ENCODE measurements around the gene DEF6. TPM values are rescaled to one million over a fixed set of nuclear protein-coding genes. Genes with fewer than 3 reads are reported as not detected.

Gene DEF6
- polyA plus RNA-seq, 1 experiment = 4.1 TPM

DNA sequence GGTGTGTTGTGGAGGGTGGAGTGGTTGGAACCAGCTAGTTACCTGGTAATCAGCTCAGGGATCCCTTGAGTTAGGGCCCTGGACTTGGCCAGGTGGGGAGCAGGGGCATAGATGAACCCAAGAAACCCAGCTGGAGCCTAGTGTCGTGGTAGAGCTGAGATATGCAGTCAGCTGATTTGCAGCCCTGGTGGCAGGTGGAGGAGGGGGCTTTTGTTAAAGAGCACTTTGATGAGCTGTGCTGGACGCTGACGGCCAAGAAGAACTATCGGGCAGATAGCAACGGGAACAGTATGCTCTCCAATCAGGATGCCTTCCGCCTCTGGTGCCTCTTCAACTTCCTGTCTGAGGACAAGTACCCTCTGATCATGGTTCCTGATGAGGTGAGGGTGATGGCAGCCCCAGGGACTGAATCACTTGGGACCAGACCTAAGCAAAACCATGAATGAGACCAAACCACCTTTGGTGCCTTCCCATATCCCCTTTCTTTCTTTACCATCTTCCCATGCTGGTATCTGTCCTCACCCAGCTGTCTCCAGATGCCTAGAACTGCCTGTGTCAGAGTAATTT is 12.7 kb downstream of the DEF6 start:
- ChIA-PET CTCF (interaction anchor here (0.5 to 2.2 kb wide), 3 partner anchors 12 to 109 kb away, joined by 3 to 6 read pairs (median 4); partner anchors contain the start of gene DEF6), POLR2A (no interaction called here)
- no peak for DNase-seq (ENCODE audit: low read depth)
- H3K36me3 ChIP-seq (ENCODE audit: control insufficient read depth, insufficient read depth, low read length) = no peaks in the 10 kb centered on the region
- TF ChIP-seq, protein P1, sequence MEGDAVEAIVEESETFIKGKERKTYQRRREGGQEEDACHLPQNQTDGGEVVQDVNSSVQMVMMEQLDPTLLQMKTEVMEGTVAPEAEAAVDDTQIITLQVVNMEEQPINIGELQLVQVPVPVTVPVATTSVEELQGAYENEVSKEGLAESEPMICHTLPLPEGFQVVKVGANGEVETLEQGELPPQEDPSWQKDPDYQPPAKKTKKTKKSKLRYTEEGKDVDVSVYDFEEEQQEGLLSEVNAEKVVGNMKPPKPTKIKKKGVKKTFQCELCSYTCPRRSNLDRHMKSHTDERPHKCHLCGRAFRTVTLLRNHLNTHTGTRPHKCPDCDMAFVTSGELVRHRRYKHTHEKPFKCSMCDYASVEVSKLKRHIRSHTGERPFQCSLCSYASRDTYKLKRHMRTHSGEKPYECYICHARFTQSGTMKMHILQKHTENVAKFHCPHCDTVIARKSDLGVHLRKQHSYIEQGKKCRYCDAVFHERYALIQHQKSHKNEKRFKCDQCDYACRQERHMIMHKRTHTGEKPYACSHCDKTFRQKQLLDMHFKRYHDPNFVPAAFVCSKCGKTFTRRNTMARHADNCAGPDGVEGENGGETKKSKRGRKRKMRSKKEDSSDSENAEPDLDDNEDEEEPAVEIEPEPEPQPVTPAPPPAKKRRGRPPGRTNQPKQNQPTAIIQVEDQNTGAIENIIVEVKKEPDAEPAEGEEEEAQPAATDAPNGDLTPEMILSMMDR (IDR thresholded peaks at IDR 0.05; ENCODE audit: insufficient read depth, low read depth, low read length) = no peak
- H3K4me3 ChIP-seq (ENCODE audit: low read depth, low read length) = no peak overlapping the region
- H3K27me3 ChIP-seq (ENCODE audit: control insufficient read depth, insufficient read depth, low read length) = no peaks in the 10 kb centered on the region

DNA sequence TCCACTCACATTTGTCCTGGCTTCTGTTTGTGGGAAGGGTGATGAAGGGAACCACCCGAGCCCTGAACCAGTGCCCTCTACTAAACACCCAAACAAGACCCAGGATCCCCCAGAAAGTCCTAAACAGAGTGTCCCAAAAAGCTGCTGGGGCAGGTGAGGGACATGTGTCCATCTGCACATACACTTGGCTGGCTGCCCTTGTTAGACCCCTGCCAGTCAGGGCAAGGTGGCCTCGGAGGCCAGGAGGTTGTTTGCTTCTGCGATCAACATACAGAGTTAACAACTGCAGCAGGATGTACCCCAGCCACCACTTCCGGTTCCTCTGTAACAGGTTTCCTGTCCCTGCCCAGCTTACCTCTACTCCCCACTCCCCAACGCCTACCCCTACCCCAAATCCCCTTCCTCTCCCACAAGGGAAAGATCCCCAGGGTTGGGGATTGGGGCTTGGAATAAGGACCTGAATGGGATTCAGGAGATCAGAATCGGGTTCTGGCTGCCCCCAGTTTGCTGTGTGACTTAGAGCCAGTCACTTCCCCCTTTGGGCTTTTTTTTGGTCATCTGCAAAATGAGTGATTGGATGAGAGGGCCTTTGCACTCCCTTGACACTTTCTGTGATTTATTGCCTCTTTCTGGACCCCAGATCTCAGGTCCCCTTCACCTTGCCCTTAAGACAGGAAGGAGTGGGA is 13.9 kb downstream of the DEF6 start:
- Histone ChIP-seq H3K4me3 (ENCODE audit: low read depth, low read length) (no peak overlapping the region), H3K36me3 (ENCODE audit: control insufficient read depth, insufficient read depth, low read length) (no peaks in the 10 kb centered on the region), H3K27me3 (ENCODE audit: control insufficient read depth, insufficient read depth, low read length) (no peaks in the 10 kb centered on the region)
- ChIA-PET POLR2A (no interaction called here), CTCF (interaction anchor here (1.2 kb wide), 1 partner anchor 14 kb away, joined by 3 read pairs; the partner anchor contains the start of gene DEF6)
- no peak for DNase-seq (ENCODE audit: low read depth)
- TF ChIP-seq, protein P1 (IDR thresholded peaks at IDR 0.05; ENCODE audit: insufficient read depth, low read depth, low read length) = no peak

DNA sequence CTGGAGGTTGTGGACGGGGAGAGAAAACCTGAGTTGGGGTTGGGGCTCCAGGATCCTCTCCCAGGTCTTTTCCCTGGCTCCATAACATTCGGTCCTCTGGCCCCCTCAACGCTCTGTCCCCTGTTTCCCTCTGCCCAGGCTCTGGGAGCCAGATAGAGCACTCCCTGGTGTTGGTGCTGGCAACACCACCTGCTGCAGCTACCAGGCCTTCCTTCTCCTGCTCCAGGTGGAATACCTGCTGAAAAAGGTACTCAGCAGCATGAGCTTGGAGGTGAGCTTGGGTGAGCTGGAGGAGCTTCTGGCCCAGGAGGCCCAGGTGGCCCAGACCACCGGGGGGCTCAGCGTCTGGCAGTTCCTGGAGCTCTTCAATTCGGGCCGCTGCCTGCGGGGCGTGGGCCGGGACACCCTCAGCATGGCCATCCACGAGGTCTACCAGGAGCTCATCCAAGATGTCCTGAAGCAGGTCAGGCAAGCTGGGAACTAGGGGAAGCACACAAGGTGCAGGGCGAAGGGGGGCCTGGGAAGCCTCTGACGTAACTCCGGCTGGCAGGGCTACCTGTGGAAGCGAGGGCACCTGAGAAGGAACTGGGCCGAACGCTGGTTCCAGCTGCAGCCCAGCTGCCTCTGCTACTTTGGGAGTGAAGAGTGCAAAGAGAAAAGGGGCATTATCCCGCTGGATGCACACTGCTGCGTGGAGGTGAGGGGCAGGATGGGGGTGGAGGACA is 14.6 kb downstream of the DEF6 start:
- no peak overlapping the region for H3K4me3 ChIP-seq (ENCODE audit: low read depth, low read length)
- no peak for DNase-seq (ENCODE audit: low read depth)
- ChIA-PET CTCF (interaction anchor here (1.2 kb wide), 1 partner anchor 15 kb away, joined by 3 read pairs; the partner anchor contains the start of gene DEF6), POLR2A (no interaction called here)
- no peaks in the 10 kb centered on the region for H3K27me3 ChIP-seq (ENCODE audit: control insufficient read depth, insufficient read depth, low read length)
- TF ChIP-seq, protein P1 (IDR thresholded peaks at IDR 0.05; ENCODE audit: insufficient read depth, low read depth, low read length) = no peak
- no peaks in the 10 kb centered on the region for H3K36me3 ChIP-seq (ENCODE audit: control insufficient read depth, insufficient read depth, low read length)

DNA sequence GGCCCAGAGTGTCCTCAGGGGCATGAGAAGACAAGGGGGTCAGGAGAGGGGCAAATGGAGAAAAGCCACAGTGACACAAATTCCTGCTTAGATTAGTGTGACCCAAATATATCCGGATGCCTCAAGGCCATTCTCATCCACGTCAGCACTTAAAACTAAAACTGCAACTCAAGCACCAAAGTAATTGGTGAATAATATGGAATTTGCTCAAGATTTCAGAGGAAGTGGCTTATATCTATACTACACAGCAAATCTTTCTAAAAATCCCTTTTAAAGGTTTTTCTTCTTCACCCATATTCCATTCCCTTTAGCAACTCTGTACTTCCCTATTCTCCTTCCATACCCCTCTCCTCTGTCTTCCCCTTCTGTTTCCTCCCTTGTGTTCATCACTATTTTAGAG is 15.2 kb downstream of the DEF6 start:
- no peak overlapping the region for H3K4me3 ChIP-seq (ENCODE audit: low read depth, low read length)
- DNase-seq (ENCODE audit: low read depth) = no peak
- TF ChIP-seq, protein P1 (IDR thresholded peaks at IDR 0.05; ENCODE audit: insufficient read depth, low read depth, low read length) = no peak
- ChIA-PET POLR2A (no interaction called here), CTCF (interaction anchor here (1.2 kb wide), 1 partner anchor 16 kb away, joined by 3 read pairs; the partner anchor contains the start of gene DEF6)
- no peaks in the 10 kb centered on the region for H3K27me3 ChIP-seq (ENCODE audit: control insufficient read depth, insufficient read depth, low read length)
- H3K36me3 ChIP-seq (ENCODE audit: control insufficient read depth, insufficient read depth, low read length) = no peaks in the 10 kb centered on the region
